Suppressor macrophage treated with lipopolysaccharide for 4 hours (primary cell): ENCODE results near the gene LANCL2.
"Not testable (repeated sequence)": the region's sequence is repeated elsewhere in the genome, so short reads cannot be mapped to it uniquely, and the experiment has no call there.

ENCODE experiments used
- DNase-seq: peaks from one replicate; pipeline ENCODE4 v3.0.0-alpha.2; 2020

The LANCL2 gene

GRCh38 chr7:55409482-55410225 lies 44.5 kb downstream of the LANCL2 start:
- peak; percentile 3 for DNase-seq

GRCh38 chr7:55410667-55411239 lies 45.6 kb downstream of the LANCL2 start:
- no peak for DNase-seq

GRCh38 chr7:55411844-55412243 lies 46.7 kb downstream of the LANCL2 start:
- no peak for DNase-seq

GRCh38 chr7:55413442-55413841 lies 48.3 kb downstream of the LANCL2 start:
- no peak for DNase-seq

- DNase-seq, result peak; percentile 86
Measured at GRCh38 chr7:55415173-55415778, 50.1 kb downstream of the LANCL2 start.

- DNase-seq, result not testable (repeated sequence)
Measured at GRCh38 chr7:55417456-55417855, 52.3 kb downstream of the LANCL2 start.

GRCh38 chr7:55420530-55420929 lies 55.4 kb downstream of the LANCL2 start:
- no peak for DNase-seq

- DNase-seq, result no peak
Measured at GRCh38 chr7:55423277-55423711, 58.2 kb downstream of the LANCL2 start.

GRCh38 chr7:55423891-55424290 lies 58.8 kb downstream of the LANCL2 start:
- DNase-seq, result no peak

- peak; percentile 6 for DNase-seq
Measured at GRCh38 chr7:55425141-55425752, 60.1 kb downstream of the LANCL2 start.

GRCh38 chr7:55426676-55427075 lies 61.5 kb downstream of the LANCL2 start:
- no peak for DNase-seq

GRCh38 chr7:55427342-55427741 lies 62.2 kb downstream of the LANCL2 start:
- DNase-seq, result no peak

- no peak for DNase-seq
Measured at GRCh38 chr7:55427800-55428199, 62.7 kb downstream of the LANCL2 start.

- DNase-seq, result no peak
Measured at GRCh38 chr7:55429835-55430499, 64.8 kb downstream of the LANCL2 start.

GRCh38 chr7:55431898-55432297 lies 66.8 kb downstream of the LANCL2 start:
- no peak for DNase-seq

GRCh38 chr7:55432506-55432905 lies 67.4 kb downstream of the LANCL2 start:
- DNase-seq, result no peak

- peak; percentile 14 for DNase-seq
Measured at GRCh38 chr7:55432939-55433784, 68.0 kb downstream of the LANCL2 start.

GRCh38 chr7:55435466-55435865 lies 70.3 kb downstream of the LANCL2 start:
- DNase-seq, result no peak

GRCh38 chr7:55436457-55436856 lies 71.3 kb downstream of the LANCL2 start:
- no peak for DNase-seq

GRCh38 chr7:55437375-55437774 lies 72.2 kb downstream of the LANCL2 start:
- DNase-seq, result no peak

GRCh38 chr7:55438085-55438756 lies 73.1 kb downstream of the LANCL2 start:
- no peak for DNase-seq
